DND-41 (cell line): Measurements from ENCODE around the gene BACH2.

Experiments used
- ATAC-seq: fragments of 200-7000 bp; cut with Tn5 transposase; 3 replicates; pipeline ENCODE4 v1.9.1; 2021; ENCODE audit warnings: low read depth; ENCODE audit not compliant: insufficient read depth
- DNase-seq: peaks from one replicate; pipeline ENCODE4 v3.0.0-alpha.2; 2020
- H2AFZ ChIP-seq: 2 replicates; pipeline ENCODE4 v1.6.0; 2012; ENCODE audit warnings: low read depth, low read length
- H3K27ac ChIP-seq: 2 replicates; pipeline ENCODE4 v1.5.1; 2012; ENCODE audit warnings: low read length, inconsistent platforms
- H3K27me3 ChIP-seq: fragments of 200-600 bp; sonication (generic); 2 replicates; pipeline ENCODE4 v1.6.0; 2012; ENCODE audit warnings: low read length, mild to moderate bottlenecking, inconsistent platforms; ENCODE audit not compliant: insufficient read depth, poor library complexity
- H3K36me3 ChIP-seq: 2 replicates; pipeline ENCODE4 v1.5.1; 2012; ENCODE audit warnings: low read length, inconsistent platforms; ENCODE audit not compliant: insufficient read depth
- H3K4me1 ChIP-seq: 2 replicates; pipeline ENCODE4 v1.5.1; 2012; ENCODE audit warnings: mild to moderate bottlenecking, low read length; ENCODE audit not compliant: insufficient read depth
- H3K4me2 ChIP-seq: 2 replicates; pipeline ENCODE4 v1.6.0; 2012; ENCODE audit warnings: mild to moderate bottlenecking, moderate library complexity, low read length, inconsistent platforms; ENCODE audit not compliant: insufficient read depth
- H3K4me3 ChIP-seq, 2 experiments: fragments of 200-600 bp in 1 of 2; shearing (Covaris generic) in 1 of 2; 2 replicates each; pipeline ENCODE4 v1.5.1; 2012 to 2016; ENCODE audit warnings: inconsistent platforms in 2 of 2, low read length in 2 of 2, mild to moderate bottlenecking in 2 of 2, low read depth in 1 of 2, moderate library complexity in 1 of 2
- H3K79me2 ChIP-seq: 2 replicates; pipeline ENCODE4 v1.6.0; 2012; ENCODE audit warnings: low read length, inconsistent platforms; ENCODE audit not compliant: insufficient read depth
- H3K9ac ChIP-seq: 2 replicates; pipeline ENCODE4 v1.6.0; 2012; ENCODE audit warnings: low read depth, mild to moderate bottlenecking, inconsistent platforms, low read length, moderate library complexity
- H3K9me3 ChIP-seq: 2 replicates; pipeline ENCODE4 v1.5.1; 2012; ENCODE audit warnings: low read length, moderate library complexity, mild to moderate bottlenecking, inconsistent platforms; ENCODE audit not compliant: insufficient read depth, severe bottlenecking
- H4K20me1 ChIP-seq: 2 replicates; pipeline ENCODE4 v1.6.0; 2012; ENCODE audit warnings: low read length; ENCODE audit not compliant: insufficient read depth
- CTCF ChIP-seq: IDR thresholded peaks from 2 replicates; pipeline ENCODE4 v1.5.1; 2012; ENCODE audit warnings: borderline replicate concordance, low read length, moderate library complexity, mild to moderate bottlenecking; ENCODE audit not compliant: poor library complexity, severe bottlenecking; ENCODE audit errors: extremely low read depth
- EZH2 ChIP-seq: IDR thresholded peaks from 3 replicates; pipeline ENCODE4 v1.6.1; 2012; ENCODE audit warnings: borderline replicate concordance, low read depth, mild to moderate bottlenecking, moderate library complexity, low read length, inconsistent platforms; ENCODE audit not compliant: severe bottlenecking

The BACH2 gene

GRCh38 chr6:89888871-89889270 is 407.8 kb downstream of the BACH2 start:
- Histone ChIP-seq H4K20me1 (no peaks in the 10 kb centered on the region), H3K36me3 (no peaks in the 10 kb centered on the region), H3K4me3 (no peak overlapping the region), H3K27ac (no peak overlapping the region), H3K4me1 (no peaks in the 10 kb centered on the region), H3K4me2 (no peak overlapping the region), H3K9ac (no peak overlapping the region), H3K79me2 (no peaks in the 10 kb centered on the region), H2AFZ (no peak overlapping the region), H3K9me3 (no peaks in the 10 kb centered on the region), H3K27me3 (no peaks in the 10 kb centered on the region)
- DNase-seq (no peak), ATAC-seq (no peak)
- TF ChIP-seq EZH2 (no peak), CTCF (no peak)

GRCh38 chr6:89888138-89888514 is 408.5 kb downstream of the BACH2 start:
- Histone ChIP-seq H3K9me3 (no peaks in the 10 kb centered on the region), H3K4me2 (no peak overlapping the region), H3K4me3 (no peak overlapping the region), H3K9ac (no peak overlapping the region), H3K4me1 (no peaks in the 10 kb centered on the region), H3K36me3 (no peaks in the 10 kb centered on the region), H3K27me3 (no peaks in the 10 kb centered on the region), H2AFZ (no peak overlapping the region), H4K20me1 (no peaks in the 10 kb centered on the region), H3K79me2 (no peaks in the 10 kb centered on the region), H3K27ac (no peak overlapping the region)
- ATAC-seq (no peak), DNase-seq (no peak)
- no peak for TF ChIP-seq CTCF
- no peak for TF ChIP-seq EZH2

- ATAC-seq (no peak), DNase-seq (no peak)
- H2AFZ ChIP-seq: no peak overlapping the region
- no peak overlapping the region for H3K9ac ChIP-seq
- no peaks in the 10 kb centered on the region for H3K9me3 ChIP-seq
- no peak overlapping the region for H3K4me3 ChIP-seq
- H3K27ac ChIP-seq: no peak overlapping the region
- H3K36me3 ChIP-seq: no peaks in the 10 kb centered on the region
- TF ChIP-seq CTCF (no peak), EZH2 (no peak)
- no peaks in the 10 kb centered on the region for H3K27me3 ChIP-seq
- H4K20me1 ChIP-seq: no peaks in the 10 kb centered on the region
- H3K4me2 ChIP-seq: no peak overlapping the region
- no peaks in the 10 kb centered on the region for H3K4me1 ChIP-seq
- H3K79me2 ChIP-seq: no peaks in the 10 kb centered on the region
Observed at GRCh38 chr6:89887452-89888137, 409.0 kb downstream of the BACH2 start.
